A549 treated with GW870086 at 1 μM for 4 hours (cell line): ENCODE data around the gene XPO5. TPM values are rescaled to one million over a fixed set of nuclear protein-coding genes. Genes with fewer than 3 reads are reported as not detected.

Experiments
- total RNA-seq: library from RNA; stranded (reverse); fragments of 200-300 nt; extraction: Qiagen RNA extraction; gene quantifications from 5 replicates; pipeline ENCODE4 v1.2.3, GENCODE V29; 2022; ENCODE audit warnings: low read depth

XPO5 gene
- total RNA-seq: 24.7 to 28.9 TPM (median 28.4 TPM) in 5 replicates

DNA sequence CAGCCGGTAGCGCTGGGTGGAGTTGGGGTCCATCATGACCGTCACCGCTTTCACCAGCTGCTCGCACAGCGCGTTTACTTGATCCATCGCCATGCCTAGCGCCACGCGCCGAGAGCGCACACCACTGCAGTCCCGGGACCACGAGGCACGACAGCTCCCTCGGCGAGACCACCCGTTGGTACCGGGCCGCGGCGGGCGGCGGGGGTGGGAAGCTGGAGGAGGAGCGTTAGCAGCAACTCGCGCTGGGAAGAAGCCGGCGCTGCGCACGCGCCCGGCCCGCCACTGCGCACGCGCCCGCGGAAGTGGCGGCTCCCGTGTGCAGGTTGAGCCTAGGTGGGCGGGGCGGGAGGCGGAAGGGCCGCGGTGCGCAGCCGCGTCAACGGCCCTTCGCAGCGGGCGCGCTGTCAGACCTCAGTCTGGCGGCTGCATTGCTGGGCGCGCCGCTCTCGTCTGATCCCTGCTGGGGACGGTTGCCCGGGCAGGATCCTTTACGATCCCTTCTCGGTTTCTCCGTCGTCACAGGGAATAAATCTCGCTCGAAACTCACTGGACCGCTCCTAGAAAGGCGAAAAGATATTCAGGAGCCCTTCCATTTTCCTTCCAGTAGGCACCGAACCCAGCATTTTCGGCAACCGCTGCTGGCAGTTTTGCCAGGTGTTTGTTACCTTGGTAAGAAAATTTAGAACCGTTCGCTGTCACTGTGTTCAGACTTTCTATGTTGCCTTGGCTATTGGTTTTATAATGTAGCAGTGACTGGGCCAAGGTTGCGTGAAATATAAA lies at the start of gene XPO5, which contains the start of gene POLH:
Gene XPO5 (minus strand): TSS at position 267 of the 780 bp plus-strand sequence. CDS start 174 bp downstream, at position 93.
Gene POLH (plus strand): TSS at position 414 of the 780 bp plus-strand sequence. CDS start 6,135 bp downstream, outside the sequence.

DNA sequence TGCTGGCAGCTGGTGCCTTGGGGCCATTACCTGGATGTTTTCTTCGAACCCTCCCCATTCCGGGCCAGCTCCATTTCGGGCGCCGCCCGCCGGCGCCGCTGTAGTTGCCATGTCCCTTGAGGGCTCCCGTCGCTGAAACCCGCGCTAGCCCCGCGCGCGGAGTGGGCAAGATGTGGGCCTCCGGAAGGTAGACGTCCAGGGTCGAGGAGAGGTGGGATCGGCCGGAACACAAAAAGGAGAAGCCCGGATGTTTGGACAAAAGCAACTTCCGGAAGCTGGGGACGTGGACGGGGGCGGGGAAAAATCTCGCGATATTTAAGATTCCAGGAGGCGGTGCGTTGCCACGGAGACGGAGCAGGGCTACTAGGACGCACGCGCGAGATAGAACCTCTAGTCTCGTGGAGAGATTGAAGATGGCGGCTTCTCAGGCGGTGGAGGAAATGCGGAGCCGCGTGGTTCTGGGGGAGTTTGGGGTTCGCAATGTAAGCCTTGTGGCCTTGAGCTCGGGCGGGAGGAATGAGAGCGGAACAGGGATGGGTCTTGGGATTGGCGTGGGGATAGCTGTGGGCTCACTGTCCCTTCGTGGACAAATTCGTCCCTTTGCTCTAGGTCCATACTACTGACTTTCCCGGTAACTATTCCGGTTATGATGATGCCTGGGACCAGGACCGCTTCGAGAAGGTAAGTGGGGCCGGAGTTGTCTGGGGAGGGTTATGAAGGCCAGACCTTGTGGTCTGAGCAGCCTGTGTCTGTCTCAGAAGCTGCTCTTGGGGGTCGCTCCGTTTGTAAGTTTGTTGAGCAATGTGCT lies 58.9 kb downstream of the XPO5 start, which contains the start of the genes POLR1C and YIPF3:
Gene POLR1C (plus strand): TSS at position 393 of the 808 bp plus-strand sequence. CDS start 21 bp downstream, at position 414.
Gene YIPF3 (minus strand): TSS at position 230 of the 808 bp plus-strand sequence. CDS start 119 bp downstream, at position 111.

DNA sequence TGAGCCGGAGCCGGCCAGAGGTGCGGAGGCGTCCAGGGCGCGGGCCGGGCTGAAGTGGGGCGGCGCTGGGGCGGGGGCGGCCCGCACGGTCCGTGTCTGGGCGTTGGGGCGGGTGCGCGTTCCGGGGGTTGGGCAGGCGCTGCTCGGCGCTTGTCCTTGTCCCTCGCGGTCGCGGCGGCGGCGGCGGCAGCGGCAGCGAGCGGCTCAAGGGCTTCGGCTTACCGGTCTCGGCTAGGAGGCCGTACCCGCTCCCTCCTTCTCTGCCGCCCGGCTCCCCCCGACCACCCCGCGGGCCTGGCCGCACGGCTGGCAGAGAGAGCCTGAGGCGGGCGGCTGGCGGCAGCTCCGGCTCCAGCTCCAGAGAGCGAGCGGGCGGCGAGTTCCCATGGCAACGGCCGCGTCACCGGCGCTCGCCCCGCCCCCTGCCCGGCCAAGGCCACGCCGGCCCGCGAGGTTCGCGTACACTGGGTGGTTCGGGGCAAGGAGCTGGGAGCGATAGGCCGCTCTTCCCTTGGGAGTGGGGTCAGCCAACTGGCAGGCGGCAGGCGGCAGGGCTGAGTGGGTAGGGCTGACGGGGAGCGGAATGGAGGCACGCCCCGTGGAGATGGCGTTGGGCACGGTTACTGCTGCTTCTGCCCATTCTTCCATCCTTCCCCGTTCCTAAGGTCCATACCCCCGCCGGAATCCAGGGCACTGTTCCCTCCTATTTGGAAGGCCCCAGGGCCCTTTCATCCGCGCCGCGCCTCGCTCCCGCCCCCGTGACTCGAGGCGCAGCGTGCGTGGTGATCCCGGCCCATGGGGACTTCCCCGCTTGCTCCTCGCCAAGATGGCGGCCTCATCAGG lies 65.6 kb downstream of the XPO5 start, which contains the start of gene LRRC73:
Gene LRRC73 (minus strand): TSS at position 363 of the 843 bp plus-strand sequence. CDS start 561 bp downstream, outside the sequence.

DNA sequence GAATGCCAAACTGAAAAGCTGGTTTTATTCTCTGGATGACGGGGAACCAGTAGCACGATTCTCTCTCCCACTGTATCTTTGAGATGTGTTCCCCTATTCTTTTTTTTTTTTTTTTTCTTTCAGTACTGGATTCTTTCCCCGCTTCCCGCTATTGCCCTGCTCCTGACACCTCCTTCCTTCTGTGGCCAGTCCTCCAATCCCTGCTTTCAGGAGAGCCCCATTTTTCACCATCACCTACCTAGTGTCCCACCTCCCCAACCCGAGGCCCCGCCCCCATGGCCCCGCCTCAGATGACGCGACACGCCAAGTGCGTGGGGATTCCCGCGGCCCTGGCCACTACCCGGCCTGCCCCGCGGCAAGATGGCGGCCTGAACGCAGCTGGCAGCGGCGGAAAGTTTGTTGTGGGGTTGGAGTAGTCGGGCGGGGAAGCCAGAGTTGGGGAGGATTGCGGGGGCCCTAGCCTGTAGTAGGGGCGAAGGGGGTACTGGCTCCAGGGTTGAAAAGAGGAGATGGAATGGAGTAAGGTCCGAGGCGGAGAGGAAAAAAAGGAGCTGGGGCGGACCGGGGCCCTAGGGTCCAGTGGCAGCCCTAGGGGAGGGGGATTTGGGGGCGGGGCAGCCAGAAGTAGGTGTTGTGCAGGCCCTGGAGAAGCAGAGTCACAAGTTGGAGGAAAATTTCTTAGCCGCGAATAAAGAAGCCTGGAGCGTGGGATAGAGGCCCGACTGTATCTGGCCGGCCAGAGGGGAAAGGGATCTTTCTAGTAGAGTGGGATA lies 98.4 kb downstream of the XPO5 start, which contains the start of gene TJAP1:
Gene TJAP1 (plus strand): TSS at position 336 of the 773 bp plus-strand sequence. CDS start 21,432 bp downstream, outside the sequence.

Other genes with a start within 250 kb of the XPO5 start
- 3.8 to 5.3 TPM (median 5.1 TPM) in 5 replicates for gene ZNF318, start 206.4 kb downstream of the XPO5 start, total RNA-seq
- gene ABCC10, start 148.5 kb downstream of the XPO5 start, total RNA-seq: 6.2 to 11.6 TPM (median 10.6 TPM) in 5 replicates
- gene DLK2, start 120.5 kb downstream of the XPO5 start, total RNA-seq: 5.1 to 7.8 TPM (median 6.8 TPM) in 5 replicates
- gene TJAP1, start 98.5 kb downstream of the XPO5 start, total RNA-seq: 14.8 to 20.2 TPM (median 18.9 TPM) in 5 replicates
- 0.88 to 1.2 TPM (median 1.2 TPM) in 5 replicates for gene LRRC73, start 65.7 kb downstream of the XPO5 start, total RNA-seq
- gene YIPF3, start 59.1 kb downstream of the XPO5 start, total RNA-seq: 63.8 to 71.0 TPM (median 66.7 TPM) in 5 replicates
- gene POLR1C, start 58.9 kb downstream of the XPO5 start, total RNA-seq: 46.7 to 56.2 TPM (median 47.8 TPM) in 5 replicates
- gene POLH, start 147 bp upstream of the XPO5 start, total RNA-seq: 8.2 to 11.6 TPM (median 8.6 TPM) in 5 replicates
- gene GTPBP2, start 53.2 kb upstream of the XPO5 start, total RNA-seq: 13.4 to 21.4 TPM (median 20.1 TPM) in 5 replicates
- gene MAD2L1BP, start 59.8 kb upstream of the XPO5 start, total RNA-seq: 33.7 to 39.2 TPM (median 36.1 TPM) in 5 replicates
- gene RSPH9, start 69.0 kb upstream of the XPO5 start, total RNA-seq: 0.08 to 0.29 TPM (median 0.24 TPM) in 5 replicates
- gene MRPS18A, start 111.8 kb upstream of the XPO5 start, total RNA-seq: 46.0 to 53.8 TPM (median 49.9 TPM) in 5 replicates
- 35.4 to 38.8 TPM (median 38.4 TPM) in 5 replicates for gene VEGFA, start 194.2 kb upstream of the XPO5 start, total RNA-seq